GM18507 (cell line): Measurements from ENCODE around the gene HTR2C.
"Not testable (repeated sequence)": the region's sequence is repeated elsewhere in the genome, so short reads cannot be mapped to it uniquely, and the experiment has no call there.

Source experiments
- DNase-seq: peaks from one replicate; pipeline ENCODE4 v3.0.0; 2011; ENCODE audit warnings: low read depth; ENCODE audit not compliant: insufficient read length; ENCODE audit errors: extremely low spot score
- FAIRE-seq: peaks from 2 replicates; lab custom pipeline; 2011; peaks lifted over from hg19 to GRCh38; lab: Jason Lieb, UNC

Gene HTR2C

GRCh38 chrX:114932550-114932949 lies 348.7 kb downstream of the HTR2C start:
- no peak for DNase-seq
- no peak for FAIRE-seq

GRCh38 chrX:114933291-114933690 lies 349.4 kb downstream of the HTR2C start:
- peak; percentile 24 for FAIRE-seq
- DNase-seq: not testable (repeated sequence)

GRCh38 chrX:114937090-114937489 lies 353.2 kb downstream of the HTR2C start:
- DNase-seq, FAIRE-seq: not testable (repeated sequence)

- no peak for FAIRE-seq
- no peak for DNase-seq
These were observed 368.8 kb downstream of the HTR2C start for GRCh38 chrX:114952696-114953095.
